Uterus (tissue), 2 donors: ENCODE data around the gene GJB5.

Experiments used
- CTCF ChIP-seq, 4 experiments: fragments of 200-600 bp in 2 of 4; fragments of 450-650 bp in 2 of 4; sonication (generic) in 2 of 4; IDR thresholded peaks; one replicate each; pipeline ENCODE4 v1.5.1; 2016 to 2019; ENCODE audit warnings: antibody characterized with exemption in 4 of 4, mild to moderate bottlenecking in 2 of 4, moderate library complexity in 1 of 4
- POLR2A ChIP-seq, 2 donors: fragments of 450-650 bp; IDR thresholded peaks; one replicate each; pipeline ENCODE4 v1.6.1; 2016; ENCODE audit warnings: antibody characterized with exemption in 2 of 2, mild to moderate bottlenecking in 1 of 2, moderate library complexity in 1 of 2

- TF ChIP-seq CTCF (IDR thresholded peaks at IDR 0.05) (no peak), POLR2A (IDR thresholded peaks at IDR 0.05) (no peak)
Observed at GRCh38 chr1:34774957-34775356, 20.1 kb downstream of the GJB5 start.
